ENCODE results near the gene KRT83.
"Not testable (repeated sequence)": the region's sequence is repeated elsewhere in the genome, so short reads cannot be mapped to it uniquely, and the experiment has no call there.

KRT83 gene

DNA sequence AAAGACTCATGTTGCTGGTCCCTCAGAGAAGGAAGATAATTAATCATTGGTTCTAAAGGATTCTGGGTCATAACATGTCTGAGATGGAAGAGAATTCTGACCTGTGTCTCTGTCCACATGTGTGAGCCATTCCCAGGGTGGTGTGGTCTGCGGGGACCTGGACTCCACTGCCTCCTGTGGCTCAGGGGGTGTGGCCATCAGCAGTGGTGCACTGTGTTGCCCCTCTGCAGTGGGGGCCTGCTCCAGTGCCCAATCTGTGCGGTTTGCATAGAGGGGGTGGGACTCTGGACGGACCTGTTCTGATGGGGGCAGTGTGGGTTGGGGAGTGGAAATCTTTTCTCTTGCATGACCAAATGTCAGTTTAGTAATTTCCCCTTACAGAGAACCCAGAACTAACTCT, 32.6 kb upstream of the KRT83 start:
- no peak for DNase-seq (ENCODE audit: low read depth)

DNA sequence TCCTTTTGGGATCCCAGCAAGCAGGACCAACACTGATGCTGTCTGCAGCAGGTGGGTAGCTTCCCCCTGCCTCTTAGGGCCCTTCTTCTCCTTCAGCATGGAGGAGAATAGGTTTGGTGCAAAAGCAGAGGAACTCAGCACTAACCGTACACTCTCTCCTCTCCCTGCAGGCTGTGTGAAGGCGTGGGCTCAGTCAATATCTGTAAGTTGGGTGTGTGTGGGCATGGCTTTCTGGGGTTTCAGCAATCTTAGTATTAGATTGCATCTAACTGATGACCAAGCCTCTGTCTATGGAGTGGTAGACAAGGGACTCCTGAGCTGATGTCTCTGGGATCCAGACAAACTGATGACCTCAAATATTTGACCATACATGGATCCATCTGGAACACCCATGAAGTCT, 31.8 kb upstream of the KRT83 start:
- no peak for DNase-seq (ENCODE audit: low read depth)

DNA sequence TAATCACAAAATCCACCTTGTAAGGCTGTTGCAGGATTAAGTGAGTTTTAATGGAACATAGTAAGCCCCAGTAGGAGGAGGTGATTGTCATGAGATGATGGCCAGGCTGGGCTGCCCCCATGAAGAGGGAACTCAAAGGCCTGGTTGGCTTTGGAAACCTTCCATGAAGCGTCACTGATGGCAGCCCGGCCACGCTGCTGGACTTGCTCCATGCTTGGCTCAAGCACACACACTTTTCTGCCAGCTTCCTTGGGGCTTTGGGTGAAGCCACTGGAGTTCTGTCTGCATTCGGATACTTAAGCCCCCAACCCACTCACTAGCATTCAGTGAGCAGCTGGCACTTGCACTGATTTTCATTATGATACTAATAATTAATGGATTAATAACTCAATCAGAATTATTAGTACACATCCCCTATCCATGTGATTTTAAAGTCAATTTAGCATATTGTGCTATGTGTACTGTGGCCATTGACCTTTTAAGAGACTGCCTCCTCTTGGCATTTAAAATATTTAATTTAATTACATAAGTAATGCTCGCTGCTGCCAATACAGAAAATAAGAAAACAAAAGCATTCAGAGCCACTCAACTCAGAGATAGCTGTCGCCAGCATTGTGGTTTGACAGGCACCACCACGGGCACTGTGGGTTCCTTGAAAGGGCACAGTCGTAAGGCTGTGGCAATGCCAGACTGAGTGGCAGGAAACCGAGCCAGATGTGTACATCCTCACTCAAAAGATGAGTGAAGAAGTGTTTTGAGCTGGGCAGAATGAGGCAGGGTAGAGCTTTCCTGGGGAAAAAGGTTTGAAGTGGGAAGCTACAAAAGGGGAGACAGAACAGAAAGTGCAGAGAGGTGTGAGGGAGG, 30.2 kb upstream of the KRT83 start:
- peak; percentile 21 for DNase-seq (ENCODE audit: low read depth)

DNA sequence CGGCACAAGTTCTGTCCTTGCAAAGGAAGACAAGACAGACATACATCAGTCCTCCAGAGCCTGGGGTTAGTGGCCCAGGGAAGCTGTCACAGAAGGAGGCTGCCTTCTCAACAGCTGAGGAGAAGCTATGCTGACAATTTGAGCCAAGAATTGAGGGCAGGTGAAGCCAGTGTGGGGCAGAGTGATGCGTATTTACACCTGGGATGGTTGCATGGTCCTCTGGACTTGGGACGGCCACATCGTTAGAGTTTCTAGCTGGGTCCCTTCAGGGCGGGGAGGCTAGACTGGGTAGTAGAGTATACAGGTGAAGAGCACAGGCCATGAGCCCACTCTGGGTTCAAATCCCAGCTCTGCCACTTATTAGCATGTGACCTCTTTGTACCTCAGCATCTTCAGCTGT, 29.6 kb upstream of the KRT83 start:
- DNase-seq (ENCODE audit: low read depth): no peak

DNA sequence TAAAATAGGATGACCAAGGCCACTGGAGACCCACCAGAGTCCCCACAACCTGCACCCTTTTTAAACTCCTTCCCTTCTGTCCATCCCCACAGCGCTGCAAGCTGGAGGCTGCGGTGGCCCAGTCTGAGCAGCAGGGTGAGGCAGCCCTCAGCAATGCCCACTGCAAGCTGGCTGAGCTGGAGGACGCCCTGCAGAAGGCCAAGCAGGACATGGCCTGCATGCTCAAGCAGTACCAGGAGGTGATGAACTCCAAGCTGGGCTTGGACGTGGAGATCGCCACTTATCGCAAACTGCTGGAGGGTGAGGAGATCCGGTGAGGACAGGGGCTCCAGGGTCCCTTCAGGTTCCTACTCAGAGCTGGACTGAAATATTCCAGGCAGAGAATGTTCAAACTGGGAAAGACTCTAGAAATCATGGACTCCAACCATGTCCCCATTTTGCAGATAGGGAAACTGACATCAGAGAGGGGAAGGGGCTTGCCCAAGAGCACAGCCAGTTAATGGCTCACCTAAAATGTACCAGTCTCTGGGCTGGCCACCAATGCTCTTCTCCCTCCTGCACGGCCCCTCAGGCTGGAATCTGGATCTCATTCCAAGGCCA, 28.9 kb upstream of the KRT83 start:
- DNase-seq (ENCODE audit: low read depth): no peak

DNA sequence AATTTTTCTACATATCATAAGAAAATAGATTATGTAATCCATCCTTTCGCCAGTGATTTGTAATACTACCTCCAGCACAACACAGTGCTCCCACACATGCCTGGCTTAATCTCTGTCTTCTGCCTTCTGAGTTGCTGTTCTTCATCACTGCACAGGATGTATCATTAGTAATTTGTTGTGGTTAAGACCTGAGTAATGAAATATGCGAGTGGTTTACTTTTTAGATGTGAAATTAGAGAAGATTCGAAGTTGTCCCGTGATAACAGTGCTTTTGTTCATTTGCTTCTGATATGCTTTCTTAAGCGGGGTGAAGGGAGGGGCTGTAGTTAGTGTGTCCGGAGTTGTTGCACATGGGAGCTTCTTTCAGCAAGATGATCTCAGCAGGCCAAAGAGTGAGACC, 28.0 kb upstream of the KRT83 start:
- DNase-seq (ENCODE audit: low read depth): no peak

DNA sequence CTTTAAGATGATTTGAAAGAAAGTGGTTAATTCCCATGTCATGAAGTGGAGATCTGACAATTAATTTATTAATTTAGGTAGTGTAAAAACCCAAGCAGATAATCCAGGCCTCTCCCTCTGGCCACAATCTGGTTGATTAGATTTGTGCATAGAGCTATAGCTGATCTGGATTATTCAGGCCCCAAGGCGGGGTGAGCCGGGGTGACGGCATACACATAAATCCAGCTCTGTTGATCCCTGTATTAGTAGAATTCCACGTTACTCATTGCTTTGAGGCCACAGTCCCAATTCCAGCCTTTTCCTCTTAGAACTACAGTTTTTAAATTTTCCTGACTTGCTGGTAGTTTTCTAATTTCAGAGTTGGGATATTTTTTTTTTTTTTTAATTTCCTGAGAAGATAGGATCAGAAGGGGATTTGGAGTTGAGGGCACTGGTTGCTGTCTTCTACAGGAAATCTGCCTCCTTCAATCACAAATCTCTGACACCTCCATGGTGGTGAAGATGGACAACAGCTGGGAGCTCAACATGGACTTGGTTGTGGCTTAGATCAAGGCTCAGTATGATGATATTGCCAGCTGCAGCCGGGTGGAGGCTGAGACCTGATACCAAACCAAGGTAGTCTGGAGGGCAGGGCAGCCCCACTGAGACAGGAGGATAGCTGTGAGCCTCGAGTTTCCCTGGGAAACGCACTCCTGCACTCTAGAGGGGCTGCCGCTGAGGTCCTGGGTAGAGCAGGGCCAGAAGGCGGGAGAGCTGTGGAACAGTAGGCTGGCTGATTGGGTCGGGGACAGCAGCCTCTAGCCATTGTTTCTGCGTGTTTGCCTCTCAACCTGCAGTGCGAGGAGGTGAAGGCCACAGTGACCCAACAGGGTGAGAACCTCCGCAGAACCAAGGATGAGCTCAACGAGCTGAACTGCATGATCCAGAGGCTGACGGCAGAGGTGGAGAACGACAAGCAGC, 26.6 kb upstream of the KRT83 start:
- no peak for DNase-seq (ENCODE audit: low read depth)

DNA sequence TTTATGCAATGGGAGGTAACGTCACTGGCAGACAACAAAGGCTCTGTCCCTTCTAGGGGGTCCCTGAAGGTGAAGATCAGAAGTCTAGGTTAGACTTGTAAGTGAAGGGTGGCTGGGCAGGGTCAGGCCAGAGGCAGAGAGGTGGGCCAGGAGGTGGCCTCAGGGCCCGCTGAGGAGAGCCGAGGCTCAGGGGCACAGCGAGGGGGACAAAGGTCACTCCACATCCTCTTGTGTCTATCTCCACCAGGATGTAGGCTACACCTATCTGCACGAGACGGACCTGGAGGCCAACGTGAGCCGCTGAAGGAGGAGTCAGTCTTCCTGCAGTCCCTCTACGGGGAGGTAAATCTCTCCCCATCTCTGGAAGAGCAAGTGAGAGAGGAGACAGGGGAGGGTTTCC, 25.8 kb upstream of the KRT83 start:
- DNase-seq (ENCODE audit: low read depth): no peak

DNA sequence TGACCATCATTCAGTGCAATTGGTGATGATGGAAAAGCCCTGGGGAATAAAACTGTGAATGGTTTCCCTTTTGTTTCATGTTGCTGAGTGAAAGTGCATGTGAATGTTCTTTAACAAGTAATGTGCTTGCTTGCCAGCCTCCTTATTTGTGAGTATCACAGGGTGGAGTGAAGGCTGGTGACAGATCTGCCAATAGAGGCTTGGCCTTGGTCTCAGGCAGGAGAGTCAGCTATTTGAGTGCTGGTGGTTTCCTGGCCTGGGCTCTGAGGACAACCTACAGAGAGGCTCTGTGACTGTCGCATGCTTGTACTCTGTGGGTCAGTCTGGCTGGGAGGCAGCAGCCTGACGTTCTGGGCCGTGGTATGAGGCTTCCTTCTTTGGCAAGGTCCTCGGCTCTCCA, 25.4 kb upstream of the KRT83 start:
- no peak for DNase-seq (ENCODE audit: low read depth)

DNA sequence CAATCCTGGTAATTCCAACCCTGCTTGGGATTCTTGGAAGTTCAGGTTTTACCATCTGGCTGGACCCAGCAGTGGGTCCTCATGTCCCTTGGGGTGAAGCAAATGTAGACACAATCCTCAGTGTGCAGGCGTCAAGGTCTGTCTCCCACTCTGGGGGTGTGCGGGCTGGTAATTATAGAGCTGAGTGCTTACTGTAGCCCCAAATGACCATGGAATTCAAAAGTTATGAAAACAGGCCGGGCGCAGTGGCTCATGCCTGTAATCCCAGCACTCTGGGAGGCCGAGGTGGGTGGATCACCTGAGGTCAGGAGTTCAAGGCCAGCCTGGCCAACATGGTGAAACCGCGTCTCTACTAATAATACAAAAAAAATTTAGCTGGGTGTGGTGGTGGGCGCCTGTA, 23.8 kb upstream of the KRT83 start:
- DNase-seq (ENCODE audit: low read depth): not testable (repeated sequence)

DNA sequence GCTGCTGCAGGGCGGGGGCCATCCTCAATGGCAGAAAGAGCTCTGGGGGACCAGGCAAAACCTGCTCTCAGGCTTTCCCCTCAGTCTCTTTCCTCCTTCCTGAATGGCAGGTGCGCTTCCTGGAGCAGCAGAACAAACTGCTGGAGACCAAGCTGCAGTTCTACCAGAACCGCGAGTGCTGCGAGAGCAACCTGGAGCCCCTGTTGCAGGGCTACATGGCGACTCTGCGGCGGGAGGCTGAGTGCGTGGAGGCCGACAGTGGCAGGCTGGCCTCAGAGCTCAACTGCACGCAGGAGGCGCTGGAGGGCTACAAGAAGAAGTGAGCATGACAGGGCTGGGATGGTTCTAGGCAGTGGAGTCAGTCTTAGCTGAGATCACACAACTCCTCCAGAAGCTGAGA, 22.9 kb upstream of the KRT83 start:
- no peak for DNase-seq (ENCODE audit: low read depth)

DNA sequence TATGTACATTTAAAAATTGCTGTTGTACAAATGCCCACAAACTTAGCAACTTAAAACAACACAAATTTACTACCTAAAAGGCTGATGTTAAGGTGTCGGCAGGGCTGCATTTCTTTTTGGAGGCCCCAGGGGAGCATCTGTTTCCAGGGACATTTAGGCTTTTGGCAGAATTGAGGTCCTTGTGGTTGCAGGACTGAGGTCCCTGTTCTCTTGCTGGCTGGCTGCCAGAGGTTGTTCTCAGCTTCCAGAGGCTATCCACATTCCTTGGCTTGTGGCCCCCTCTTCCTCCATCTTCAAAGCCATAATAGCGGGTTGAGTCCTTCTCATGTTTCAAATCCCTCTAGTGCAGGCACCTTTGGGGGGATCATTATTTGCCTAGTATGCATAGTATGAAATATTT, 22.4 kb upstream of the KRT83 start:
- DNase-seq (ENCODE audit: low read depth): no peak

DNA sequence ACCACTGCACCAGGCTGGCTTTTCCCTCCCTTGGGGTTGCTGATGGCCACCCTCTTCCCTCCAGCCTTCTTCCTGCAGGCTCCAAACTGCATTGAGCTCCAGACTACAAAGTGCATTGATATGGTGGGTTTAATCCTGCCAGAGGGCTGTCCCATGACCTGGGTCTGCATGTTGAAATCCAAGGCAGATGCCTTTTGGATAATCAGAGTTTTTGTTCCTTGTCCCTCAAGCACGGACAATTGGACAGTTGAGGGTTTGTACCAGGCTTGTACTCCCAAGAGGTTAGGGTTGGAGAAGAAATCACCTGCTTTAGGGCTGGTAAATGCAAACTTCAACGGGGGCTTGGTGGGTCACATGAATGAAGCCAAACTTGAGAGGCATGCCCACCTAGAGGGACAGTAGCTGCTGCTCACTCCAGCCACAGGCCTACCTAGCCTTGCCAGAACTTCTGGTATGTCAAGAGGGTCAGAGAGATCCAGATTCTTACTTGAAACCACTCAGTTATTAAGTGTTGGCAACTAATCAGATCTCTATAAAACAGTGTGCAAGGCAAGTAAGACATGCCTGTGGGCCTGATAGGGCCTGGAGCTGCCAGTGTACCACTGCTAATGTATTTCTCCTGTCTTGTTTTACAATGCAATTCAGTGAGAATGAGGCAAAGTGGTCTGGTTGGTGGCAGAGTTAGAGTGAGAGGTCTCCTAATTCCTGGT, 21.7 kb upstream of the KRT83 start:
- DNase-seq (ENCODE audit: low read depth): no peak

DNA sequence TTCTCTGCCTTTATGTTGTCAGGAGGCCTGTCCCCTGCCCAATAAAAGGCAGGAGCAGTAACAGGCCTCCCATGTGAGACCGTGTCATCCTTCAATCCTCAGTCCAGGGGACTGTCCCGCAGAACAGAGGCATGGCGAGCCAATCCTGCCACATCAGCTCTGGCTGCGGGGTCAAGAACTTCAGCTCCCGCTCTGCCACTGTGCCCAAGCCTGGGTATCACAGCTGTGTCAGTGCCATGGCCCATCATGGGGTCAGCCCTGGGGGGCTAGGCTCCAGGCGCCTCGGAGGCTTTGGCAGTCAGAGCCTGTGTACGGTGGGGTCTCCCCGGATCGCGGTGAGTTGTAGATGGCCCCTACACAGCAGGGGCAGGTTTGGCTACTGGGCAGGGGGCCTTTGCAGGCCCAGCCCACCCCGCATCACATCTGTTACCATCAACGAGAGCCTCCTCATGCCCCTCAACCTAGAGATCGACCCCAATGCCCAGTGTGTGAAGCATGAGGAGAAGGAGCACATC, 19.9 kb upstream of the KRT83 start:
- DNase-seq (ENCODE audit: low read depth): no peak

DNA sequence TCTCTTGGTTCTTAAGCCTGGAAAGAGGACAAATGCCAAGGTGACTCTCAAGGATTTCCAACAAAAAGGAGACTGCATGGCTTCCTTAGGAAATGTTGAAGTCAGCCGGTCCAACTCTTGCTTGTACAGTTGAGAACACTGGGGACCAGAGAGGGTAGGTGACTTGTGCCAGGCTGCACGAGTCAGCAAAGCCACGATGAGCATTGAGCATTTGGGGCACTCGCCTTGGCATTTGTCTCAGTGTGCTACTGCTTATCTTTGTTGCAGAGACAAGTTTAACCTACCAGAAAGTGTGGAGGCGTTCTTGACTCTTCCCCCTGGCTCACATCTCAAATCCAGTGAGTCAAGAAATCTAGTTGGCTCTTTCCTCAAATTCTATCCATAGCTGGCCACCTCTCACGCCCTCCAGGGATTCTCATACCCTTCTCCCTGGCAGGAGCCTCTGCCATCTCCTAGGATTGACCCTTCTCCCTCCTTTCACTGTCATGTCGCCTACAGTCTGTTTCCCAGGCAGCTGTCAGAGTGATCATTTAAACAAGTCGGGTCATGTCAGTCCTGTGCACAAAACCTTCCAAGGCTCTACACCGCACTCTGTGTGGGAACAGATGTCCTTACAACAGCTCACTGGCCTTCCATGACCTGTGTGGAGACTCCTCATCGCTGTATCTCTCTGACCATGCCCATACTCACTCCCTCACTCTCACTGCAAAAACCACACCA, 17.2 kb upstream of the KRT83 start:
- no peak for DNase-seq (ENCODE audit: low read depth)

DNA sequence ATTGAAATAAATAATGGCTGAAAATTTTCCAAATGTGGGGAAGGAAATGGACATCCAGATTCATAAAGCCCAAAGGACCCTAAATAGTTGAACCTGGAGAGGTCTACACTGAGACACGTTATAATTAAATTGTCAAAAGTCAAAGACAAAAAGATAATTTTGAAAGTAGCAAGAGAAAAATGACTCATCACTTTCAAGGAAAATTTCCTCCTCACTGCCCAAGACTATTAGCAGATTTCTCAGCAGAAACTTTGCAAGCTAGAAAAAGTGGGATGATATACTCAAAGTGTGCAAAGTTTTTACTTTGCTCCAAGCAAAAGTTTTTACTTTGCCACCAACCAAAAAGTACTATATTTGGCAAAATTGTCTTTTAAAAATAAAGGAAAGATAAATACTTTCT, 15.9 kb upstream of the KRT83 start:
- no peak for DNase-seq (ENCODE audit: low read depth)

DNA sequence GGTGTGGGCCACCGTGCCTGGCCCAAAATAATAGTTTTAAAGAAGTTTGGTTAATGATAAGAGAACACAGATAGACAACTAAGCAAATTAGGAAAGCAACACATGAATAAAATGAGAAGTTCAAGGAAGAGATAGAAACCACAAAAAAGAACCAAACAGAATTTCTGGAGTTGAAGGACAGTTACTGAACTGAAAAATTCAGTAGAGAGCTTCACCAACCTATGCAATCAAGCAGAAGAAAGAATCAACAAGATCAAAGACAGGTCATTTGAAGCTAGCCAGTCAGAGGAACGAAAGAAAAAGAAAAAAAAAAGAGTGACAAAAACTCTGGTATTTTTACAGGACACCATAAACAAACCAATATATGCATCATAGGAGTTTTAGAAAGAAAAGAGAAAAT, 15.4 kb upstream of the KRT83 start:
- DNase-seq (ENCODE audit: low read depth): no peak

DNA sequence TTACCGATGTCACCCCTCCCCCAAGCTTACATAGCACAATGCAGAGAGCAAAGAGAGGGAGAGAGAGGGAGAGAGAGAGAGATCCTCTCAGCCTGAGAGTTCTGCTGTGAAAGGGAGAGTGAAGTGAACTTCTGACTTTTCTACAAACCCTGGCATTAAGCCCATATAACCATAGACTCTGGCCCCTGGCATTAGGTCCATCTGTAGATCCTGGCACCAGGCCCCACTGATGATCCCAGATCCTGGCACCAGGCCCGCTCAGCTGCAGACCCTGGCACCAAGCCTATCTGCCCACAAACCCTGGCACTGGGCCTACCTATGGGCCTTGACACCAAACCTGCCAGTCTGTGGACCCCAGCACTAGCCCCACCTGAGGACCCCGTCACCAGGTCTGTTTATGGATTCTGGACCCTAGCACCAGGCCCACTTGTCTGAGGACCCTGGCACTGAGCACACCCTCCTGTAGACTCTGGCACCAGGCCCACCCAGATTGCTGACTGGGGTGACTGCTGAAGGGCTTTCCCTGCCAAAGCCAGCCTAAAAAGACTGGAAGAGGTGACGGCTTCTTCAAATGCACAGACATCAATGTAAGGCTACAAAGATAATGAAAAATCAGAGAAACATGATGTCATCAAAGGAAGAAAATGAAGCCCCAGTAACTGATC, 14.5 kb upstream of the KRT83 start:
- no peak for DNase-seq (ENCODE audit: low read depth)

DNA sequence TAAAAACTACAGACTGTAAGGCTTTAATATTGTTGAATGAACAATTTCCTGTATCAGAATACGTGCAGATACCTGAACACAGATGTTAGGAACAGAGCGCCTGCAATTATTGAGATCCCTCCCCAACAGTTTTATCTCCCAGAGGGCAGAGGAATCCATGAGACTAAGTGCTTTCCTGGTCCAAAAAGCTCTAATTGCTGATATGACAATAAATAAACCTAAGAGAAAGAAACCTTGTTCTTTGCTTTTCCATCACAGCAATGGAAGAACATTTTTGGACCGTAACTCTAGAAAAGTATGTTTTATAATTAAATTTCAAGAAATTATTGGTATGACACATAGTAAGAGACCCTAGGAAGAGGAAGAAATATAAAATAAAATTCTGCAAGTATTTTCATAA, 13.0 kb upstream of the KRT83 start:
- no peak for DNase-seq (ENCODE audit: low read depth)

DNA sequence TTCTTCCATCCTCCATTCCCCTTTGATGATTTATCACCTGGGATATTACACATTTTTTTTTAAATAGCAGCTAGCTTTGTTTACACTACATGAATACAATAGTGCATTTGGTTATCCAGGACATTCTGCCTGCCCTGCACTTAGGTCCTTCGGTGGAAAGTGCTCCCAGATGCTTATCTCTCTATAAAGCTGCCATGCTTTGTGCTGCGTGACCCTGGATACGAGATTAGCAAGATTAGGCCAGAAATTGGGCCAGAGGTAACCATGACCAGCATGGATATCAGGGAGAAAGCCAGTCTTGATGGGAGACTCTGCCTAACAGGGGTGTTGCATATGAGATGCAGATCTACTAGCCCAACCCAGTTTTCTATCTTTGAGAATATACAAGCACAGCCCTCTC, 12.1 kb upstream of the KRT83 start:
- no peak for DNase-seq (ENCODE audit: low read depth)

DNA sequence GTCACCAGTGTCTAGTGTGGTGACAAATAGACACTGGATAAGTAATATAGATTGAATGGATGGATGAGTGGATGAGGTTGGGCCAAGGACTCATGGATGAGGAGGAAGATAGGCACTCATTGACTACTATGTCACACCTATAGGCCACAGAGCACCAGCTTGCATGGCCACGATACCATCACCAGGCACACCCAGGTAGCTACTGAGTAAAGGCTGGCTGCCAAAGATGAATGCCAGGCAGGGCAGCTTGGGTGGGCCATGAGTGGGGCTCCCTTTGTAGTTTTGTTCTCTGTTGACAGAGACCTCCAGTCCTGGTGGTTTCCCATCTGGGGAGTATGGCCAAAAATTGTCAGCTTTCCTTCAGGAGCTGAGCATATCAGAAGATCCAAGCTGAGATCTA, 11.2 kb upstream of the KRT83 start:
- DNase-seq (ENCODE audit: low read depth): no peak
